Activated CD8-positive, alpha-beta T cell treated with anti-CD3 and anti-CD28 coated beads, Interleukin-2, amount 10 ng/mL, durations not matched to agents 7 days and 5 days (primary cell): ENCODE data around the gene PCDHB6. TPM values are rescaled to one million over a fixed set of nuclear protein-coding genes. Genes with fewer than 3 reads are reported as not detected.
"Not testable (repeated sequence)": the region's sequence is repeated elsewhere in the genome, so short reads cannot be mapped to it uniquely, and the experiment has no call there.

Experiments used
- ATAC-seq: fragments of 150-1000 bp; cut with Tn5 transposase; one replicate; pipeline ENCODE4 v1.10.0; 2021; ENCODE audit warnings: moderate library complexity
- CTCF ChIA-PET: fragments of 350-600 bp; sonication (Branson Sonifier 250); formaldehyde crosslinking; loops from one replicate; lab custom pipeline; 2021; ENCODE audit warnings: antibody characterized with exemption; lab: Charles Lee
- POLR2A ChIA-PET: fragments of 350-600 bp; sonication (Branson Sonifier 250); formaldehyde crosslinking; loops from one replicate; lab custom pipeline; 2021; ENCODE audit warnings: antibody characterized with exemption; lab: Charles Lee
- DNase-seq: peaks from one replicate; pipeline ENCODE4 v3.0.0-alpha.2; 2020
- H3K27ac Mint-ChIP-seq: one replicate; pipeline ENCODE4 v1.8.0; 2021; ENCODE audit warnings: mild to moderate bottlenecking, mixed read lengths
- H3K27me3 Mint-ChIP-seq: one replicate; pipeline ENCODE4 v1.8.0; 2021; ENCODE audit warnings: low read depth, mixed read lengths
- H3K36me3 Mint-ChIP-seq: one replicate; pipeline ENCODE4 v1.8.0; 2021; ENCODE audit warnings: low read depth, mixed read lengths
- H3K4me1 Mint-ChIP-seq: one replicate; pipeline ENCODE4 v1.8.0; 2021; ENCODE audit warnings: low read depth, mixed read lengths
- H3K4me3 Mint-ChIP-seq: one replicate; pipeline ENCODE4 v1.8.0; 2021; ENCODE audit warnings: mild to moderate bottlenecking, mixed read lengths
- H3K9me3 Mint-ChIP-seq: one replicate; pipeline ENCODE4 v1.8.0; 2022; ENCODE audit warnings: mixed read lengths; ENCODE audit not compliant: insufficient read depth
- total RNA-seq, 2 experiments: library from RNA; stranded (reverse); gene quantifications; one replicate each; pipeline ENCODE4 v1.2.3, GENCODE V29; 2021

Gene PCDHB6
- not detected for total RNA-seq

DNA sequence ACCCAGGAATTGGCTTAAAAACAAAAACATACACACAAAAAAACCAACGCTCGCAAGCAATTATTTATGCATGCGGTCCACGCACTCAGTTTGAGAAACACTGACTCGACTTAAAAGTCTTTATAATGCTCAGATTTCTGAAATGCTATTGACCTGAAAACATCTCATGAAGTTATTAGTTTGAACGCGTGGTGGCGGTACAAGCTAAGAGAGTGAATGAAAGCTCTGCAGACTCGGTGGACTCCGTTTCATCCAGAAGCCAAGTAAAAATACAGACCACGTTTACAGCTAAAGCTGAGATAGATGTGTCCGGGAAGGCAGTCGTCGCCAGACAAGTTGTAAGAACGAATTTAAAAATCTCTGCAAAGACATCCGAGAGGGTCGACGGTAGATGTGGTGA lies at the start of gene PCDHB6:
Gene PCDHB6 (plus strand): TSS at position 246 of the 400 bp plus-strand sequence. CDS start 201 bp downstream, outside the sequence.
- Mint-ChIP-seq H3K27me3 (no peaks in the 10 kb centered on the region), H3K9me3 (peaks cover 16% of the 10 kb centered on the region), H3K4me1 (no peaks in the 10 kb centered on the region), H3K36me3 (peaks cover 5% of the 10 kb centered on the region), H3K4me3 (no peak within 1 kb of the TSS), H3K27ac (no peak within 1 kb of the TSS)
- DNase-seq = no peak
- ChIA-PET POLR2A (no interaction called here), CTCF (no interaction called here)
- ATAC-seq = no peak

DNA sequence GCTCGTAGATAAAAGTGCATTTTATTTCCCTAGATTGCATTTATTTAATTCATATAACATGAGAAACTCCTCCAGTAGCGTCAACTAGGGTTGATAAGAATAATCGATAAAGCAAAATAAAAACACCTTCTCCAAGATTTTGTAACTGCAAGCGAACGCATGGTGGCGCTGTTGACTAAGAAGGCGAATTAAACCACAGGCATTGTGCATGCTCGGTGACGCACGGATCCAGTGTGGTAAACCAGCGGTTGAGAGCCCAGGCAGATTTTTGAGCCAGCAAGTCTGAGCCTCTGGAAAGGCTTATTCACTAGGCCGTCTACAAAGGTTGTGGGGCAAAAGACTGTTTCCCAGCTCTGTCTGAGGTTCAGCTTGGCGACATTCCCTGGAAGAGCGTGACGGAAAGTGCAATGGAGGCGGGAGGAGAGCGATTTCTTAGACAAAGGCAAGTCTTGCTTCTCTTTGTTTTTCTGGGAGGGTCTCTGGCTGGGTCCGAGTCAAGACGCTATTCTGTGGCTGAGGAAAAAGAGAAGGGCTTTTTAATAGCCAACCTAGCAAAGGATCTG lies 49.5 kb upstream of the PCDHB6 start, which contains the start of gene PCDHB3:
Gene PCDHB3 (plus strand): TSS at position 231 of the 563 bp plus-strand sequence. CDS start 177 bp downstream, at position 408.
- CTCF ChIA-PET = no interaction called here
- Mint-ChIP-seq H3K4me1 (no peaks in the 10 kb centered on the region), H3K9me3 (peaks cover 28% of the 10 kb centered on the region), H3K36me3 (peaks cover 1% of the 10 kb centered on the region), H3K4me3 (no peak within 1 kb of the TSS), H3K27me3 (peaks cover 10% of the 10 kb centered on the region), H3K27ac (no peak within 1 kb of the TSS)
- POLR2A ChIA-PET = no interaction called here
- DNase-seq = peak; percentile 39
- ATAC-seq = no peak

DNA sequence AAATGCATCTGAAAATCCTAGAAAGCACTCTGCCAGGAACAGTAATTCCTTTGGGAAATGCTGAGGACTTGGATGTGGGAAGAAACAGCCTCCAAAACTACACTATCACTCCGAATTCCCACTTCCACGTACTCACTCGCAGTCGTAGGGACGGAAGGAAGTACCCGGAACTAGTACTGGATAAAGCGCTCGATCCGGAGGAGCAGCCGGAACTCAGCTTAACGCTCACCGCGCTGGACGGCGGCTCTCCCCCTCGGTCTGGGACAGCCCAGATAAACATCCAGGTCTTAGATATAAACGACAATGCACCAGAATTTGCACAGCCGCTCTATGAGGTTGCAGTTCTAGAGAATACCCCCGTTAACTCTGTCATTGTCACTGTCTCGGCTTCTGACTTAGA lies 48.8 kb upstream of the PCDHB6 start:
- ATAC-seq = no peak
- Mint-ChIP-seq H3K9me3 (peaks cover 28% of the 10 kb centered on the region), H3K4me3 (no peak overlapping the region), H3K36me3 (peaks cover 1% of the 10 kb centered on the region), H3K4me1 (no peaks in the 10 kb centered on the region), H3K27ac (no peak overlapping the region), H3K27me3 (peaks cover 3% of the 10 kb centered on the region)
- POLR2A ChIA-PET = no interaction called here
- CTCF ChIA-PET = no interaction called here
- no peak for DNase-seq

GRCh38 chr5:141102070-141102469 lies 47.8 kb upstream of the PCDHB6 start:
- H3K4me1 Mint-ChIP-seq, CTCF ChIA-PET, H3K27me3 Mint-ChIP-seq, ATAC-seq, DNase-seq, POLR2A ChIA-PET, H3K36me3 Mint-ChIP-seq, H3K27ac Mint-ChIP-seq, H3K4me3 Mint-ChIP-seq: not testable (repeated sequence)
- H3K9me3 Mint-ChIP-seq = peaks cover 30% of the 10 kb centered on the region

GRCh38 chr5:141102471-141102870 lies 47.4 kb upstream of the PCDHB6 start:
- H3K27me3 Mint-ChIP-seq, CTCF ChIA-PET, H3K27ac Mint-ChIP-seq, DNase-seq, ATAC-seq, H3K4me3 Mint-ChIP-seq, H3K36me3 Mint-ChIP-seq, H3K4me1 Mint-ChIP-seq, POLR2A ChIA-PET: not testable (repeated sequence)
- H3K9me3 Mint-ChIP-seq = peaks cover 34% of the 10 kb centered on the region

DNA sequence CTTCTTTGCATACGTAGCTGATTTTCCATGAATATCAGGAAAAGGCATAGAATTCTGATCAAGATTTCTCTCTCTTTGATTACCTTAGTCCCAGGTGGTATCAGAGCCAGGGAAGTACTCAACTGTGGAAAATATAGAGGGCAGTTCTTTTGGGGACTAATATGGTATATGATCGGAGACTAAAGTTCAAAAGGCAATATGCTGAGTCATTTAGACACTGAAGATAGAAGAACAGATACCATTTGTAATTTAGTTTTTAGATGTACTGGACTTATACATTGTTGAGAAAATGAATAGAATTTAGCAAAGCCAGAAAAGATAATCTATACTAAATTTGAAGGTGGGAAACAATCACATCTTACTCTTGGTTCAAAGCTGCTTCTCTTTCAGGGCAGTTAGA lies 44.5 kb upstream of the PCDHB6 start:
- H3K27ac Mint-ChIP-seq = no peak overlapping the region
- POLR2A ChIA-PET = no interaction called here
- peaks cover 1% of the 10 kb centered on the region for H3K36me3 Mint-ChIP-seq
- H3K27me3 Mint-ChIP-seq = peaks cover 1% of the 10 kb centered on the region
- DNase-seq (no peak), ATAC-seq (no peak)
- CTCF ChIA-PET = no interaction called here
- no peak overlapping the region for H3K4me3 Mint-ChIP-seq
- H3K4me1 Mint-ChIP-seq = no peaks in the 10 kb centered on the region
- H3K9me3 Mint-ChIP-seq = peaks cover 28% of the 10 kb centered on the region

DNA sequence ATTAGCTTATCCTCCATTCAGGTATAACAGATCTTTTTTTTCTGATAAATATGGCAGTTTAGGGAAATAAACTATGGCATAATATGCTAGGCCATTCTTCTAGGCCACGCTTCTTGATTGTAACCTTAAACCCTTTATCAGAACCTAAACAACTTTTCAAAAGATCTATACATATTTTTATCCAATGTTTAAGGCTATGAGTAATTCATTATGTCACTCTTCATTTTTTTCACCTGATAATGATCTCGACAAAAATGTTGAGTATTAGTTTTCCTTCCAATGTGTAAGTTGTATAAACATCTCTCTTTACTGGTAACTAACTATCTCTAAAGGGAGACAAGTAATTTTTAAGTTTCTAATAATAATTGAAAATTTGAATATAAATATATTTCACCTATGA lies 30.6 kb upstream of the PCDHB6 start:
- Mint-ChIP-seq H3K9me3 (peaks cover 30% of the 10 kb centered on the region), H3K27ac (no peak overlapping the region)
- CTCF ChIA-PET = no interaction called here

DNA sequence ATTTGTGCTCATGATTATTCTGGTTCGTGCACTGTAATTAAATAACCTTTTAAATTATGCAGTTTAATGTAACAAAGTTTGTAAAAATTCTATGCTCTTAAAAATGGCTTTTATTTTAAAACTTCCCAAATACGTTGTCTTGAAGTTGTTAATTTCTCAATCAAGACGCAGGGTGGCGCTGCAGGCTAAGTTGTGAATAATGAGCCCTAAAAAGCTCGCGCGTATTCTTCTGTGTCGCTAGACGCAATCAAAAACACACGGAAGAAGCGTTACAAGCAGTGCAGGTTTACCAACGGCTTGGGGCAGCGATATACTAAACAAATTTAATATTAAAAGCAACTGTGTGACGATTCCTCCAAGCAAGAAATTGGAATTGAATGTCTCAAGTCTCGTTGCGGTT lies 28.3 kb upstream of the PCDHB6 start, which contains the start of gene PCDHB4:
Gene PCDHB4 (plus strand): TSS at position 256 of the 400 bp plus-strand sequence. CDS start 181 bp downstream, outside the sequence.
- Mint-ChIP-seq H3K27ac (no peak within 1 kb of the TSS), H3K4me1 (no peaks in the 10 kb centered on the region), H3K36me3 (no peaks in the 10 kb centered on the region), H3K4me3 (no peak within 1 kb of the TSS), H3K9me3 (peaks cover 13% of the 10 kb centered on the region), H3K27me3 (no peaks in the 10 kb centered on the region)
- no peak for ATAC-seq
- CTCF ChIA-PET = no interaction called here
- POLR2A ChIA-PET = no interaction called here
- no peak for DNase-seq

More for the DNA sequence above, 30.6 kb upstream of the PCDHB6 start:
- DNase-seq (no peak), ATAC-seq (no peak)
- POLR2A ChIA-PET = no interaction called here
- no peak overlapping the region for H3K4me3 Mint-ChIP-seq
- no peaks in the 10 kb centered on the region for H3K4me1 Mint-ChIP-seq
- H3K27me3 Mint-ChIP-seq = no peaks in the 10 kb centered on the region
- H3K36me3 Mint-ChIP-seq = no peaks in the 10 kb centered on the region

DNA sequence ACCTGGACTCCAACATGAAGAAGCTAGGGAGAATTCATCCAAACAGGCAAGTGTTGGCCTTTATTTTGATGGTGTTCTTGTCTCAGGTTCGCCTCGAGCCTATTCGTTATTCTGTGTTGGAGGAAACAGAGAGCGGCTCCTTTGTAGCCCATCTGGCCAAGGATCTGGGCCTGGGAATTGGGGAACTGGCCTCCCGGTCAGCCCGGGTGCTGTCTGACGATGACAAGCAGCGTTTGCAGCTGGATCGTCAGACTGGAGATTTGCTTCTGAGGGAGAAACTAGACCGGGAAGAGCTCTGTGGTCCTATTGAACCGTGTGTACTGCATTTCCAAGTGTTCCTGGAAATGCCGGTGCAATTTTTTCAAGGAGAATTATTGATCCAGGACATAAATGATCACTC lies 27.9 kb upstream of the PCDHB6 start:
- Mint-ChIP-seq H3K27ac (no peak overlapping the region), H3K36me3 (no peaks in the 10 kb centered on the region), H3K4me3 (no peak overlapping the region), H3K4me1 (no peaks in the 10 kb centered on the region), H3K27me3 (no peaks in the 10 kb centered on the region), H3K9me3 (peaks cover 10% of the 10 kb centered on the region)
- ATAC-seq (no peak), DNase-seq (no peak)
- ChIA-PET POLR2A (no interaction called here), CTCF (no interaction called here)

- H3K27me3 Mint-ChIP-seq, POLR2A ChIA-PET, H3K27ac Mint-ChIP-seq, H3K36me3 Mint-ChIP-seq, DNase-seq, CTCF ChIA-PET, H3K9me3 Mint-ChIP-seq, H3K4me1 Mint-ChIP-seq, ATAC-seq, H3K4me3 Mint-ChIP-seq: not testable (repeated sequence)
Observed at GRCh38 chr5:141123396-141124135, 26.3 kb upstream of the PCDHB6 start.

- peaks cover 6% of the 10 kb centered on the region for H3K9me3 Mint-ChIP-seq
- ATAC-seq (no peak), DNase-seq (no peak)
- H3K36me3 Mint-ChIP-seq = no peaks in the 10 kb centered on the region
- H3K4me1 Mint-ChIP-seq = no peaks in the 10 kb centered on the region
- no peak overlapping the region for H3K4me3 Mint-ChIP-seq
- POLR2A ChIA-PET = no interaction called here
- H3K27ac Mint-ChIP-seq = no peak overlapping the region
- H3K27me3 Mint-ChIP-seq = no peaks in the 10 kb centered on the region
- CTCF ChIA-PET = no interaction called here
Observed at GRCh38 chr5:141127305-141127704, 22.6 kb upstream of the PCDHB6 start.

DNA sequence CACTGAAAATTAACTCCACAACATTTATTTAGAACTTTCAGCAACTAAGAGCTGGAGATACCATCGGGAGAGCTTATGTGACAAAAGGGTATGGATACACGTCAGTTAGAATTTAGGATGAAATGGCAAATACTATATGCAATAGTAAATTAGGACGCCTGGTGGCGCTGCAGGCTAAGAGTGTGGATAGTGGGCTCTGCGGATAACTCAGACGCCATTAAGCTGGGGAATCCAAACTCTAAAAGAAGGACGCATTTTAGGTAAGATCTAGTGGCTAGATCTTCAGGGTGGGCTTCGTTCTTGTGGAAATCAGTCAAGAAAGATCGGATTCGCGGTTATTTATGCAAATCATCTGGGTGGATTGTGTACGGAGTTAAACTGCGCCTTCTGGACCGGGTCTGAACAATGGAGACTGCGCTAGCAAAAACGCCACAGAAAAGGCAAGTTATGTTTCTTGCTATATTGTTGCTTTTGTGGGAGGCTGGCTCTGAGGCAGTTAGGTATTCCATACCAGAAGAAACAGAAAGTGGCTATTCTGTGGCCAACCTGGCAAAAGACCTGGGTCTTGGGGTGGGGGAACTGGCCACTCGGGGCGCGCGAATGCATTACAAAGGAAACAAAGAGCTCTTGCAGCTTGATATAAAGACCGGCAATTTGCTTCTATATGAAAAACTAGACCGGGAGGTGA lies 14.7 kb upstream of the PCDHB6 start, which contains the start of gene PCDHB5:
Gene PCDHB5 (plus strand): TSS at position 177 of the 688 bp plus-strand sequence. CDS start 229 bp downstream, at position 406.
- ChIA-PET POLR2A (no interaction called here), CTCF (no interaction called here)
- ATAC-seq (no peak), DNase-seq (no peak)
- peaks cover 45% of the 10 kb centered on the region for H3K9me3 Mint-ChIP-seq
- no peaks in the 10 kb centered on the region for H3K4me1 Mint-ChIP-seq
- H3K27ac Mint-ChIP-seq = no peak within 1 kb of the TSS
- no peaks in the 10 kb centered on the region for H3K27me3 Mint-ChIP-seq
- H3K36me3 Mint-ChIP-seq = peaks cover 2% of the 10 kb centered on the region
- no peak within 1 kb of the TSS for H3K4me3 Mint-ChIP-seq
